Glomerular visceral epithelial cell (primary cell): ENCODE measurements around the gene NCKAP5.

Experiments used
- DNase-seq: peaks from one replicate; pipeline ENCODE4 v3.0.0-alpha.2; 2016; ENCODE audit errors: extremely low spot score

The NCKAP5 gene

DNA sequence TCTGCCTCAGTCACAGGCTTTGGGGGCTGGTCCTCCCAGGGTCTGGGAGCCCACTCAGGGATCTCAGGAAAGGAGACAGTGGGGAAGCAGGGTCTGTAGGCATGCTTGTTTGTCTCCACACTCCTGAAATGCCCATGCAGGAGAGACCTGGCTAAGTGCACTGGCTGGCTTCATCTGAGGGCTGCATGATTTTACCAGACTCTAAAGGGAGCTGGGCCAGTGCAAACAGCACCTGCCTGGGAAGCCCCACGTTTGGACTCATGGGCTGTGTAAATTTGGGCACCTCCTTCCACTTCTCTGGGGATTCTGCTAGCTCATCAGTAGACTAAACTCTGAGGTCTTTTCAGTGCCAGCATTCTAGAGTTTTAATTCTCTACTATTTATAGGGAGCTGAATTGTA is 931.9 kb downstream of the NCKAP5 start:
- DNase-seq: no peak

DNA sequence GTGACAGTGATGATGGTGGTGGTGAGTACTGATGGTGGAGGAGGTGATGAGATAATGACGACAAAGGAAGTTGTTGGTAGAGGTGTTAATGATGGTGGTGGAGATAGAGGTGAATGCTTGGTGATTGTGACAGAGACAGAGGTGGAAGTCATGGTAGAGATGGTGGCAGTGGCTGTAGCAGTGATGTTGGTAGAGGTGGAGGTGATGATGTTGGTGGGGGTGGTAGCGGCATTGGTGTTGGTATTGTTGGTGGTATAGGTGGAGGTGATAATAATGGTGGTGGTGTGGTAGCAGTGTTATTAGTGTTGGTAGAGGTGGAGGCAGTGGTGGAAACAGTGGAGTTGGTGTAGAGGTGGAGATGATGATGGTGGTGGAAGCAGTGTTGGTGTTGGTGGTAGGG is 934.6 kb downstream of the NCKAP5 start:
- no peak for DNase-seq

DNA sequence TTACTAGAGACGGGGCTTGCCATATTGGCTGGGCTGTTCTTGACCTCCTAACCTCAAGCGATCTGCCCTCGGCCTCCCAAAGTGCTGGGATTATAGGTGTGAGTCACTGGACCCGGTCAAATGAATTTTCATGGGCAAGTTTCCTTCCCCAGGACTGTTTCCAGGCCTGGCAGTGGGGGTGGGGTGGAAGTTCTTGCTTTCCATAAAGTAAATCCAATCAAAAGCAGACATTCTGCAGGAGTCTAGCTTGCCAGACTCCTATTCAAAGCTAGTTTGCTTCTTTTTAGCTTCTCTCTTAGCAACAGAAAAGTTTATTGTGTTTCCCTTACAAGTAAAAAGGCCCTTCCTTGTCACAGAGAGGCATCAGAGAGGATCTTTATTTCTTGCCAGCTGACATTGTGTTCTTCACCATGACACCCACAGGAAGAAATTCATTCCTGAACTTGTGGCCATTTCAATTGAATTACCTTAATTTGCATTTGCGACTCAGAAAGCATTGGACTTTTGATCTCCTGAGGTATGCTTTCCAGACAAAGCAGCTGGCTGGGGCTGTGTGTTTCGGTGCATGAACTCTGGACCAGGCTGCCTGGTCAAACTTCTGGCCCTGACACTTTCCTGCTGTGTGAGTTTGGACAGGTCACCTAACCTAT is 936.1 kb downstream of the NCKAP5 start:
- DNase-seq: peak; percentile 65

DNA sequence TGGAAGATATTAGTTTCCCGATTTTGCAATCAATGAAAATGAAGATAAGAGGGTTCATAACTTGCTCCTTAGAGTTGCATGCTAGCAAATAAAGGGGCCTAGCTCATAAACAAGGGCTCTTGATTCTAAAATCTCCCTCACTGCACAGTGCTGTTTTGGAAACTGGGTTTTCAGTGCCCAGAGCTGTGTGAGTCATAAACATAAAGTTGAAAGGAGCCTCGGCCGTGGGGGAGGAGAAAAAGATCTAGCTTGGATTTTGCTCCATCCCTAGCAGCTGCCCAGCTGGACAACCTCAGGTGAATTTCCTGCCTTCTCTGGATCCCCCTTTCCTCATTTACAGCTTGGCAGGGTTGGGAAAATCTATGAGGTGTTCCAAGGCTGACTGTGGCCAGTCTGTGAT is 940.7 kb downstream of the NCKAP5 start:
- no peak for DNase-seq

DNA sequence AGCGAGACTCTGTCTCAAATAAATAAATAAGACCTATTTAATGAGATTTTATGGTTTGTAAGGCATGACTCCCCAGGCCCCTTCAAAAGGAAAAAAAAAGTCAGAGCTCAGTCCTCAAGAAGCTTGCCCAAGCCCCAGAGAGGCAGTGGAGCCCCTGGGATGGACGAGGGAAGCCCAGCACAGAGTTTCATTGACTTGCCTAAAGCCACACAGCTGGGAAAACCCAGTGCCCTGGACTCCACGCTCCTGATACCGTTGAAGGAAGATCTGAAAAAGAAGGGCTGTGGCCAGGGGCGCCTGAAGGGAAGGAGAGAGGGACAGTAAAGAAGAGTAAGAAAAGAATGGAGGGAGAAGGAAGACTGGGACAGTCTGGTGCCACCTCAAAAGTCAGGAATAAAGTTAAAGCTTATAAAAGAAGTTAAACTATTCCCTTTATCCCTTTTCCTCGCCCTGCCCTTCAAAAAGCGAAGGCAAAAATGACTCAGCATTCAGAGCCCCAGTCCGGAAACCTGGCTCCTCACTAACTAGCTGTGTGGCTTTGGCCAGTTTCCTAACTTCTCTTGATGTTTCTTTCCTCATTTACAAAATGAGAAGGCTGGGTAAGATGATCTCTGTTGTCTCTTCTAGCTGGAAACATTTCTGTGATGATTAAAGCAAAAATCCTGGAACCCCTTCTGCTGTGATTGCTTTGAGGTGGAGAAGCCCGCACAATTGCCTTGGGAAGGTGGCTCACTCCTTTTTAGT is 945.0 kb downstream of the NCKAP5 start:
- peak; percentile 17 for DNase-seq
